NCI-H2196 (cell line): Measurements from ENCODE around the gene MRNIP.
"Not testable (repeated sequence)": the region's sequence is repeated elsewhere in the genome, so short reads cannot be mapped to it uniquely, and the experiment has no call there.

Experiments
- DNase-seq: peaks from one replicate; lab custom pipeline; 2025; ENCODE audit not compliant: unreplicated experiment; lab: John Stamatoyannopoulos, UW

Gene MRNIP

GRCh38 chr5:179872055-179872827, 13.6 kb upstream of the MRNIP start:
- DNase-seq: no peak

- DNase-seq: not testable (repeated sequence)
Observed at GRCh38 chr5:179871533-179871932, 12.9 kb upstream of the MRNIP start.

GRCh38 chr5:179870952-179871351, 12.3 kb upstream of the MRNIP start:
- DNase-seq: no peak

GRCh38 chr5:179870403-179870903, 11.8 kb upstream of the MRNIP start:
- DNase-seq: peak; percentile 81

- DNase-seq: no peak
Observed at GRCh38 chr5:179869641-179870402, 11.2 kb upstream of the MRNIP start.

GRCh38 chr5:179869101-179869500, 10.5 kb upstream of the MRNIP start:
- no peak for DNase-seq

- DNase-seq: no peak
Observed at GRCh38 chr5:179868541-179868940, 9.9 kb upstream of the MRNIP start.

GRCh38 chr5:179867476-179867875, 8.9 kb upstream of the MRNIP start:
- DNase-seq: no peak

GRCh38 chr5:179867079-179867465, 8.5 kb upstream of the MRNIP start:
- DNase-seq: no peak

- DNase-seq: no peak
Observed at GRCh38 chr5:179866241-179867078, 7.8 kb upstream of the MRNIP start.

- no peak for DNase-seq
Observed at GRCh38 chr5:179865491-179866240, 7.0 kb upstream of the MRNIP start.

- DNase-seq: no peak
Observed at GRCh38 chr5:179864686-179865085, 6.1 kb upstream of the MRNIP start.

- DNase-seq: no peak
Observed at GRCh38 chr5:179863449-179864085, 5.0 kb upstream of the MRNIP start.

- DNase-seq: no peak
Observed at GRCh38 chr5:179862891-179863290, 4.3 kb upstream of the MRNIP start.

GRCh38 chr5:179862296-179862695, 3.7 kb upstream of the MRNIP start:
- DNase-seq: no peak

- DNase-seq: no peak
Observed at GRCh38 chr5:179860301-179860700, 1.7 kb upstream of the MRNIP start.

- peak; percentile 40 for DNase-seq
Observed at GRCh38 chr5:179858241-179858585, 404 bp downstream of the MRNIP start.

- no peak for DNase-seq
Observed at GRCh38 chr5:179854356-179854755, 4.3 kb downstream of the MRNIP start.

GRCh38 chr5:179852993-179853547, 5.5 kb downstream of the MRNIP start:
- DNase-seq: no peak

GRCh38 chr5:179841621-179842020, 17.0 kb downstream of the MRNIP start:
- no peak for DNase-seq
